GM18870 (cell line): ENCODE results near the gene COX6B2.
"Not testable (repeated sequence)": the region's sequence is repeated elsewhere in the genome, so short reads cannot be mapped to it uniquely, and the experiment has no call there.

Experiments used
- ATAC-seq: cut with Tn5 transposase; IDR thresholded peaks from one replicate; pipeline ENCODE4 v1.9.1; 2021; ENCODE audit warnings: moderate library complexity; ENCODE audit not compliant: unreplicated experiment

Gene COX6B2

GRCh38 chr19:55345101-55345817 lies 9.3 kb downstream of the COX6B2 start:
- ATAC-seq, result no peak

- no peak for ATAC-seq
Observed at GRCh38 chr19:55344444-55344843, 10.1 kb downstream of the COX6B2 start.

- no peak for ATAC-seq
Observed at GRCh38 chr19:55341595-55342531, 12.7 kb downstream of the COX6B2 start.

- ATAC-seq, result no peak
Observed at GRCh38 chr19:55341171-55341588, 13.3 kb downstream of the COX6B2 start.

- ATAC-seq, result no peak
Observed at GRCh38 chr19:55340784-55341147, 13.8 kb downstream of the COX6B2 start.

- ATAC-seq, result no peak
Observed at GRCh38 chr19:55339889-55340783, 14.4 kb downstream of the COX6B2 start.

- ATAC-seq, result peak; percentile 94
Observed at GRCh38 chr19:55339105-55339888, 15.2 kb downstream of the COX6B2 start, which contains the start of gene KMT5C. Gene KMT5C (plus strand): TSS chr19:55339876. CDS start chr19:55341937, 2,061 bp downstream.

- ATAC-seq, result no peak
Observed at GRCh38 chr19:55336101-55336500, 18.4 kb downstream of the COX6B2 start.

- no peak for ATAC-seq
Observed at GRCh38 chr19:55333870-55334269, 20.6 kb downstream of the COX6B2 start.

GRCh38 chr19:55329791-55330190 lies 24.7 kb downstream of the COX6B2 start:
- not testable (repeated sequence) for ATAC-seq

GRCh38 chr19:55328774-55329318 lies 25.7 kb downstream of the COX6B2 start:
- not testable (repeated sequence) for ATAC-seq

GRCh38 chr19:55325172-55325571 lies 29.3 kb downstream of the COX6B2 start, which contains the start of gene TMEM150B:
Gene TMEM150B (minus strand): TSS chr19:55325341. CDS start chr19:55321036, 4,305 bp downstream.
- no peak for ATAC-seq

GRCh38 chr19:55324662-55325061 lies 29.9 kb downstream of the COX6B2 start:
- no peak for ATAC-seq

GRCh38 chr19:55322204-55322885 lies 32.2 kb downstream of the COX6B2 start:
- no peak for ATAC-seq

GRCh38 chr19:55321466-55322137 lies 32.9 kb downstream of the COX6B2 start:
- ATAC-seq, result no peak

GRCh38 chr19:55320844-55321419 lies 33.6 kb downstream of the COX6B2 start:
- ATAC-seq, result no peak

GRCh38 chr19:55319785-55320184 lies 34.7 kb downstream of the COX6B2 start:
- no peak for ATAC-seq

- ATAC-seq, result no peak
Observed at GRCh38 chr19:55316646-55317045, 37.9 kb downstream of the COX6B2 start.
